Measurements from ENCODE around the gene PWWP2B. TPM values are rescaled to one million over a fixed set of nuclear protein-coding genes. Genes with fewer than 3 reads are reported as not detected.
A peak's percentile ranks its signal among the peaks of the same experiment; 100 is the strongest.

The PWWP2B gene
- total RNA-seq, result 10 to 100 TPM; 11.8 to 25.5 (median 14.3) TPM

DNA sequence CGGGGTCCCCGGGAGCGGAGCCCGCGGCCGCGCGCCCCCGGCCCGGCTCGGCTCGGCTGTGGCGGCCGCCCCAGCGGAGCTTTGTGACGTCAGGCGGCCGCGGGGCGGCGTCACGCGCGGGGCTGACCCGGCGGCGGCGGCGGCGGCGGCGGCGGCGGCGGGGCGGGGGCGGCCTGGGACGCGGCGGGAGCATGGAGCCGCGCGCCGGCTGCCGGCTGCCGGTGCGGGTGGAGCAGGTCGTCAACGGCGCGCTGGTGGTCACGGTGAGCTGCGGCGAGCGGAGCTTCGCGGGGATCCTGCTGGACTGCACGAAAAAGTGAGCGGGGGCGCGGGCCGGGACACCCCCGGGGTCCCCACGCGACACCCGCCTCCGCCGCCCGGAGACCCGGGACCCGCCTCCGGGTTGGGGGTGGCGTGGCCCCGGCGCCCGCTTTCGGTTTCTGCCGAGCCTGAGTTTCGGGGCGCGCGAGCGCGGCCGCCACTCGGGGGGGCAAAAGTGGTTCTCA, at the start of gene PWWP2B:
Gene PWWP2B, plus strand, starts transcription at position 165 of the 506 bp plus-strand sequence. Its CDS starts 27 bp downstream, at position 192.
- no peaks in the 10 kb centered on the region for H3K9me3 ChIP-seq
- TF ChIP-seq CTCF (IDR thresholded peaks at IDR 0.05) (no peak), POLR2AphosphoS5 (IDR thresholded peaks at IDR 0.05) (peak in 1 of 2 donors; percentile 25), POLR2A (IDR thresholded peaks at IDR 0.05; ENCODE audit: low read depth) (peak; percentile 18)
- no peak for DNase-seq (ENCODE audit: extremely low spot score)
- intact Hi-C loops (cut with DNase I), result loop anchor here (5.0 kb wide), 1 partner anchor 140 kb away; the partner anchor contains the start of gene INPP5A
- H3K4me3 ChIP-seq, result peak within 1 kb of the TSS; percentile 74 to 96 (median 92)
- no peaks in the 10 kb centered on the region for H3K36me3 ChIP-seq
- no CpG with 5 or more reads among the region's 86 CpGs for WGBS
- no peaks in the 10 kb centered on the region for H3K27me3 ChIP-seq
- H3K4me1 ChIP-seq, result peaks cover 42 to 66% (median 61%) of the 10 kb centered on the region in 4 donors
- H3K27ac ChIP-seq (replicated peaks in 1 of 4), result peak within 1 kb of the TSS; percentile 91 to 99 (median 94)

DNA sequence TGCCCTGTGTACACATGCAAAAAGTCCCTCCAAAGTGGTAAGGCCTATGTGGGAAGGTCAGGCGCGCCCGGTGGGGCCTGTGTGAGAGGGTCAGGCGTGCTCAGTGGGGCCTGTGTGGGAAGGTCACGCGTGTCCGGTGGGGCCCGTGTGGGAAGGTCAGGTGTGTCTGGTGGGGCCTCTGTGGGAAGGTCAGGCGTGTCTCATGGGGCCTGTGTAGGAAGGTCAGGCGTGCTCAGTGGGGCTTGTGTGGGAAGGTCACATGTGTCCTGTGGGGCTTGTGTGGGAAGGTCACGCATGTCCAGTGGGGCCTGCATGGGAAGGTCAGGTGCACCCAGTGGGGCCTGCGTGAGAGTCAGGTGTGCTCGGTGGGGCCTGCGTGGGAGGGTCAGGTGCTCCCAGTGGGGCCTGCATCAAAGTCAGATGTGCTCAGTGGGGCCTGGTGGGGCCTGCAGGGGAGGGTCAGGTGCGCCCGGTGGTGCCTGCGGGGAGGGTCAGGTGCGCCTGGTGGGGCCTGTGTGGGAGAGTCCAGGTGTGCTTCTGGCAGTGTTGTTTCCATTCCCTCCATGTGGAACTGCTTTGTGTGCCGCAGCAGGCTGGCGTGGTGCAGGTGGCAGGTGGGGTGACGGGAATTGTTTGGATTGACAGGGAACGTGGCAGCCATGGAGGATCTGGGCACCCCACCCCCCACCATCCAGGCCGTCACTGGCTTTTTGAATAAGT, 49.6 kb upstream of the PWWP2B start:
- no peak overlapping the region for H3K27ac ChIP-seq (replicated peaks in 1 of 4)
- H3K9me3 ChIP-seq, result no peaks in the 10 kb centered on the region
- peaks cover 0 to under 1% (median 0%) of the 10 kb centered on the region in 4 donors for H3K4me1 ChIP-seq
- intact Hi-C loops (cut with DNase I), result no loop called here
- DNase-seq (ENCODE audit: extremely low spot score), result no peak
- H3K27me3 ChIP-seq, result no peaks in the 10 kb centered on the region
- TF ChIP-seq EP300 (IDR thresholded peaks at IDR 0.05) (no peak), CTCF (IDR thresholded peaks at IDR 0.05) (no peak), POLR2AphosphoS5 (IDR thresholded peaks at IDR 0.05) (no peak), POLR2A (IDR thresholded peaks at IDR 0.05; ENCODE audit: low read depth) (no peak)
- WGBS, result 89% methylated on average over 18 of the region's 23 CpGs
- H3K4me3 ChIP-seq, result no peak overlapping the region
- H3K36me3 ChIP-seq, result peaks cover 0 to 63% (median 27%) of the 10 kb centered on the region in 4 donors

- Histone ChIP-seq H3K36me3 (peaks cover 0 to 58% (median 27%) of the 10 kb centered on the region in 4 donors), H3K9me3 (no peaks in the 10 kb centered on the region), H3K27ac (replicated peaks in 1 of 4) (no peak overlapping the region), H3K4me3 (no peak overlapping the region), H3K27me3 (no peaks in the 10 kb centered on the region), H3K4me1 (peaks cover 0 to 6% (median 0%) of the 10 kb centered on the region in 4 donors)
- TF ChIP-seq POLR2AphosphoS5 (IDR thresholded peaks at IDR 0.05) (no peak), EP300 (IDR thresholded peaks at IDR 0.05) (no peak), POLR2A (IDR thresholded peaks at IDR 0.05; ENCODE audit: low read depth) (no peak), CTCF (IDR thresholded peaks at IDR 0.05) (no peak)
- WGBS, result 87% methylated on average over 13 of the region's 13 CpGs
- DNase-seq (ENCODE audit: extremely low spot score), result no peak
- intact Hi-C loops (cut with DNase I), result no loop called here
Observed at GRCh38 chr10:132347931-132348267, 49.1 kb upstream of the PWWP2B start.

GRCh38 chr10:132349766-132350165, 47.2 kb upstream of the PWWP2B start:
- Histone ChIP-seq H3K4me3 (no peak overlapping the region), H3K9me3 (no peaks in the 10 kb centered on the region), H3K36me3 (peaks cover 0 to 64% (median 27%) of the 10 kb centered on the region in 4 donors), H3K27me3 (no peaks in the 10 kb centered on the region), H3K4me1 (peaks cover 0 to 9% (median 0%) of the 10 kb centered on the region in 4 donors), H3K27ac (replicated peaks in 1 of 4) (no peak overlapping the region)
- intact Hi-C loops (cut with DNase I), result no loop called here
- DNase-seq (ENCODE audit: extremely low spot score), result no peak
- WGBS, result 88% methylated on average over 6 of the region's 6 CpGs
- no peak for TF ChIP-seq POLR2A (IDR thresholded peaks at IDR 0.05; ENCODE audit: low read depth)
- no peak for TF ChIP-seq POLR2AphosphoS5 (IDR thresholded peaks at IDR 0.05)
- no peak for TF ChIP-seq CTCF (IDR thresholded peaks at IDR 0.05)
- TF ChIP-seq EP300 (IDR thresholded peaks at IDR 0.05), result no peak

Measured in esophagus muscularis mucosa (tissue), 4 donors.